Measurements from ENCODE around the gene HEXA. TPM values are rescaled to one million over a fixed set of nuclear protein-coding genes. Genes with fewer than 3 reads are reported as not detected.

The HEXA gene
- total and polyA plus RNA-seq, 2 donors (not counting 1 experiment from before 2014, with no cell fraction given) = 151 to 182 TPM

GRCh38 chr15:72411544-72411943 is 35.7 kb upstream of the HEXA start:
- intact Hi-C loops (cut with micrococcal nuclease) = no loop called here
- Histone ChIP-seq H4K20me1 (ENCODE audit: control insufficient read depth, insufficient read depth, low read length, poor library complexity, severe bottlenecking) (no peaks in the 10 kb centered on the region), H2AFZ (ENCODE audit: insufficient read depth, low read depth, low read length, poor library complexity, severe bottlenecking) (no peak overlapping the region), H3K9ac (ENCODE audit: low read length) (no peak overlapping the region), H3K4me1 (ENCODE audit: control insufficient read depth in 2 of 2, insufficient read depth in 2 of 2, low read length in 2 of 2) (no peaks in the 10 kb centered on the region), H3K9me3 (ENCODE audit: control extremely low read depth in 1 of 3, control insufficient read depth in 2 of 3, insufficient read depth in 1 of 3, low read length in 2 of 3) (peaks cover 0 to 4% (median 1%) of the 10 kb centered on the region in 3 donors), H3K4me2 (replicated peaks; ENCODE audit: low read depth, low read length, poor library complexity, severe bottlenecking) (no peak overlapping the region), H3K36me3 (replicated peaks in 1 of 2; ENCODE audit: control extremely low read depth in 1 of 2, control insufficient read depth in 1 of 2, extremely low read depth in 1 of 2, insufficient read depth in 2 of 2, low read length in 1 of 2) (no peaks in the 10 kb centered on the region), H3K79me2 (ENCODE audit: control insufficient read depth, insufficient read depth, low read length) (no peaks in the 10 kb centered on the region), H3K4me3 (ENCODE audit: control extremely low read depth in 1 of 5, extremely low read depth in 1 of 5, insufficient read depth in 1 of 5, low read depth in 2 of 5, low read length in 4 of 5) (no peak overlapping the region), H3K27me3 (replicated peaks in 1 of 4; ENCODE audit: control extremely low read depth in 1 of 4, control insufficient read depth in 3 of 4, insufficient read depth in 4 of 4, low read length in 3 of 4) (peaks cover 0 to 19% (median 5%) of the 10 kb centered on the region in 4 experiments), H3K27ac (ENCODE audit: low read length in 2 of 2) (no peak overlapping the region)
- DNase-seq (no peak), ATAC-seq (ENCODE audit: low read depth) (no peak)
- peaks cover 28% of the 10 kb centered on the region for H3K27me3 Mint-ChIP-seq
- POLR2A ChIA-PET = no interaction called here
- TF ChIP-seq CTCF (IDR thresholded peaks at IDR 0.05) (no peak), EZH2 (IDR thresholded peaks at IDR 0.05; ENCODE audit: borderline replicate concordance, insufficient read depth, low read depth, low read length, poor library complexity, severe bottlenecking) (no peak)
- no CpG with 5 or more reads among the region's 1 CpG for WGBS (ENCODE audit: insufficient coverage)
- H3K4me3 Mint-ChIP-seq = no peak overlapping the region
- H3K4me1 Mint-ChIP-seq = no peaks in the 10 kb centered on the region
- CTCF ChIA-PET = no interaction called here
- no peak overlapping the region for H3K27ac Mint-ChIP-seq
- H3K9me3 Mint-ChIP-seq (ENCODE audit: insufficient read depth) = no peaks in the 10 kb centered on the region

- DNase-seq = no peak
- Histone ChIP-seq H3K79me2 (ENCODE audit: control insufficient read depth, insufficient read depth, low read length) (no peaks in the 10 kb centered on the region), H3K27ac (ENCODE audit: low read length in 2 of 2) (no peak overlapping the region), H2AFZ (ENCODE audit: insufficient read depth, low read depth, low read length, poor library complexity, severe bottlenecking) (no peak overlapping the region), H4K20me1 (ENCODE audit: control insufficient read depth, insufficient read depth, low read length, poor library complexity, severe bottlenecking) (no peaks in the 10 kb centered on the region), H3K4me1 (ENCODE audit: control insufficient read depth in 2 of 2, insufficient read depth in 2 of 2, low read length in 2 of 2) (no peaks in the 10 kb centered on the region), H3K4me3 (ENCODE audit: control extremely low read depth in 1 of 5, extremely low read depth in 1 of 5, insufficient read depth in 1 of 5, low read depth in 2 of 5, low read length in 4 of 5) (no peak overlapping the region), H3K9ac (ENCODE audit: low read length) (no peak overlapping the region), H3K36me3 (replicated peaks in 1 of 2; ENCODE audit: control extremely low read depth in 1 of 2, control insufficient read depth in 1 of 2, extremely low read depth in 1 of 2, insufficient read depth in 2 of 2, low read length in 1 of 2) (no peaks in the 10 kb centered on the region), H3K27me3 (replicated peaks in 1 of 4; ENCODE audit: control extremely low read depth in 1 of 4, control insufficient read depth in 3 of 4, insufficient read depth in 4 of 4, low read length in 3 of 4) (peaks cover 0 to 22% (median 5%) of the 10 kb centered on the region in 4 experiments), H3K9me3 (ENCODE audit: control extremely low read depth in 1 of 3, control insufficient read depth in 2 of 3, insufficient read depth in 1 of 3, low read length in 2 of 3) (peaks cover 0 to 4% (median 1%) of the 10 kb centered on the region in 3 donors), H3K4me2 (replicated peaks; ENCODE audit: low read depth, low read length, poor library complexity, severe bottlenecking) (no peak overlapping the region)
- H3K27ac Mint-ChIP-seq = no peak overlapping the region
- ChIA-PET CTCF (interaction anchor here (1.0 kb wide), 1 partner anchor 34 kb away, joined by 3 read pairs; no protein-coding TSS in a partner anchor), POLR2A (no interaction called here)
- peaks cover 31% of the 10 kb centered on the region for H3K27me3 Mint-ChIP-seq
- TF ChIP-seq EZH2 (IDR thresholded peaks at IDR 0.05; ENCODE audit: borderline replicate concordance, insufficient read depth, low read depth, low read length, poor library complexity, severe bottlenecking) (no peak), CTCF (IDR thresholded peaks at IDR 0.05) (no peak)
- WGBS (ENCODE audit: insufficient coverage) = 86% methylated on average over 5 of the region's 5 CpGs
- H3K4me1 Mint-ChIP-seq = no peaks in the 10 kb centered on the region
- intact Hi-C loops (cut with micrococcal nuclease) = no loop called here
- no peak overlapping the region for H3K4me3 Mint-ChIP-seq
- no peak for ATAC-seq (ENCODE audit: low read depth)
- no peaks in the 10 kb centered on the region for H3K9me3 Mint-ChIP-seq (ENCODE audit: insufficient read depth)
These were observed 35.3 kb upstream of the HEXA start for GRCh38 chr15:72411111-72411510.
